Ishikawa (cell line): ENCODE data around the gene PTGS2.

Experiments
- EP300 ChIP-seq: IDR thresholded peaks from 2 replicates; pipeline ENCODE4 v1.6.1; 2012; ENCODE audit warnings: borderline replicate concordance
- MAX ChIP-seq: IDR thresholded peaks from 2 replicates; pipeline ENCODE4 v1.6.1; 2012
- NFIC ChIP-seq: IDR thresholded peaks from 2 replicates; pipeline ENCODE4 v1.6.1; 2012
- RAD21 ChIP-seq: IDR thresholded peaks from 2 replicates; pipeline ENCODE4 v1.6.1; 2012; ENCODE audit warnings: low read depth
- REST ChIP-seq: IDR thresholded peaks from 2 replicates; pipeline ENCODE4 v1.6.1; 2012; ENCODE audit warnings: low read depth, mild to moderate bottlenecking
- TAF1 ChIP-seq: IDR thresholded peaks from 2 replicates; pipeline ENCODE4 v1.6.1; 2012; ENCODE audit warnings: low read depth, mild to moderate bottlenecking

- TF ChIP-seq EP300 (no peak), RAD21 (no peak), MAX (no peak), REST (no peak), TAF1 (no peak), NFIC (no peak)
Observed at GRCh38 chr1:186662752-186663151, 17.5 kb downstream of the PTGS2 start.
